GM21825 (cell line): ENCODE results near the gene MTHFSD.

Source experiments
- ATAC-seq: cut with Tn5 transposase; IDR thresholded peaks from one replicate; pipeline ENCODE4 v1.9.1; 2021; ENCODE audit warnings: mild to moderate bottlenecking, moderate library complexity; ENCODE audit not compliant: unreplicated experiment

The MTHFSD gene

GRCh38 chr16:86555704-86556075 is 655 bp upstream of the MTHFSD start:
- ATAC-seq, result peak; percentile 5

GRCh38 chr16:86554599-86554916 is 477 bp downstream of the MTHFSD start:
- no peak for ATAC-seq

GRCh38 chr16:86553356-86553755 is 1.7 kb downstream of the MTHFSD start:
- ATAC-seq, result no peak

- no peak for ATAC-seq
Observed at GRCh38 chr16:86550281-86550680, 4.8 kb downstream of the MTHFSD start.

GRCh38 chr16:86549893-86550190 is 5.2 kb downstream of the MTHFSD start:
- no peak for ATAC-seq

- no peak for ATAC-seq
Observed at GRCh38 chr16:86549076-86549892, 5.8 kb downstream of the MTHFSD start.

- no peak for ATAC-seq
Observed at GRCh38 chr16:86547286-86547685, 7.7 kb downstream of the MTHFSD start.

- ATAC-seq, result no peak
Observed at GRCh38 chr16:86546638-86547013, 8.4 kb downstream of the MTHFSD start.

- ATAC-seq, result no peak
Observed at GRCh38 chr16:86545954-86546637, 8.9 kb downstream of the MTHFSD start.

- no peak for ATAC-seq
Observed at GRCh38 chr16:86545481-86545880, 9.6 kb downstream of the MTHFSD start.

- no peak for ATAC-seq
Observed at GRCh38 chr16:86542756-86543750, 12.0 kb downstream of the MTHFSD start.

GRCh38 chr16:86541560-86541959 is 13.5 kb downstream of the MTHFSD start:
- no peak for ATAC-seq

- no peak for ATAC-seq
Observed at GRCh38 chr16:86540894-86541293, 14.1 kb downstream of the MTHFSD start.

- no peak for ATAC-seq
Observed at GRCh38 chr16:86538196-86538780, 16.7 kb downstream of the MTHFSD start.

GRCh38 chr16:86537486-86537885 is 17.5 kb downstream of the MTHFSD start:
- ATAC-seq, result no peak

GRCh38 chr16:86536621-86537020 is 18.4 kb downstream of the MTHFSD start:
- no peak for ATAC-seq

- ATAC-seq, result no peak
Observed at GRCh38 chr16:86534779-86535615, 20.0 kb downstream of the MTHFSD start.

GRCh38 chr16:86533767-86534351 is 21.2 kb downstream of the MTHFSD start:
- ATAC-seq, result no peak

GRCh38 chr16:86533076-86533475 is 22.0 kb downstream of the MTHFSD start:
- ATAC-seq, result no peak

GRCh38 chr16:86532526-86532815 is 22.6 kb downstream of the MTHFSD start:
- ATAC-seq, result no peak
